ENCODE results near the gene ONECUT2.
"Not testable (repeated sequence)": the region's sequence is repeated elsewhere in the genome, so short reads cannot be mapped to it uniquely, and the experiment has no call there.

ONECUT2 gene

GRCh38 chr18:57445488-57446319 is 10.5 kb downstream of the ONECUT2 start:
- no peak for DNase-seq (ENCODE audit: low read depth in 1 of 2, low spot score in 1 of 2)

DNA sequence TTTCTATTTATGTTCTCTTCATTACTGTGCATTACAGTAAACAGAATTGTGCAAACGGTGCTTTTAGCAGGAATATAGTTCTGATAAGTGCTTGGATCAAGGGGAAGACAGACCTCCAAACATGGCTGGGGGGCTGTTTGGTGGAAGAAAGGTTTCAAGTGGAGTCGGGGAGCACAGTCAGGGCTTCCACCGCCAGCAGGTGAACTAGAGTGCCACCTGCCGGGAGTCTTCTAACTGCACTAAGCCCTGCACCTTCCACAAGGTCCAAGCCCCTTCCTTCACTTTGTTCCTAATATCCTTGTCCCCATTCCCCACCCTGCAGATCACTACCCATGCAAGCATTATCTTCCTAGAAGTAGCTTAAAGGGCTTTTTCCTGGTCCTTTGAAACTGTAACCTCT is 11.1 kb downstream of the ONECUT2 start:
- DNase-seq (ENCODE audit: low read depth in 1 of 2, low spot score in 1 of 2): no peak

- DNase-seq (ENCODE audit: low read depth in 1 of 2, low spot score in 1 of 2): no peak
Observed at GRCh38 chr18:57447154-57447621, 12.0 kb downstream of the ONECUT2 start.

GRCh38 chr18:57455576-57456129 is 20.5 kb downstream of the ONECUT2 start:
- no peak for DNase-seq (ENCODE audit: low read depth in 1 of 2, low spot score in 1 of 2)

GRCh38 chr18:57461652-57462269 is 26.6 kb downstream of the ONECUT2 start:
- DNase-seq (ENCODE audit: low read depth in 1 of 2, low spot score in 1 of 2): no peak

DNA sequence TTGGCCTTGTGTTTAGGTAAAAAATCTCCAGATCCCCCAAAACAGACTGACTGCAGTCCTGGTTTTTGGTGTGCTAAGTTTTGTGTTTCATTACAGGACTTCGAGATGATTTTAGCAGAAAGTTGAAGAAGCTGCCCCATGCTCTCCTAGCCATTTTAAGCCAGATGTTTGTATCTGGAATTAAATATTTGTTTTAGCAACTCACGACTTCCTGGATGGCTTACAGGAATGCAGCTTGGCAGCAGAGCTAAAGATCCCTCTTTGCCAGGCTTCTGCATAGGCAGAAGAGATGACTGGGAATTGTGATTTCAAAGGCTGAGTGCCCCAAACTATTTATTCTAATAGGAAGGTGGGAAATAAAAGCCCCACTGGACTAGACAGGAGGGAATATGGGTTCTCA is 31.1 kb downstream of the ONECUT2 start:
- DNase-seq (ENCODE audit: low read depth in 1 of 2, low spot score in 1 of 2): no peak

DNA sequence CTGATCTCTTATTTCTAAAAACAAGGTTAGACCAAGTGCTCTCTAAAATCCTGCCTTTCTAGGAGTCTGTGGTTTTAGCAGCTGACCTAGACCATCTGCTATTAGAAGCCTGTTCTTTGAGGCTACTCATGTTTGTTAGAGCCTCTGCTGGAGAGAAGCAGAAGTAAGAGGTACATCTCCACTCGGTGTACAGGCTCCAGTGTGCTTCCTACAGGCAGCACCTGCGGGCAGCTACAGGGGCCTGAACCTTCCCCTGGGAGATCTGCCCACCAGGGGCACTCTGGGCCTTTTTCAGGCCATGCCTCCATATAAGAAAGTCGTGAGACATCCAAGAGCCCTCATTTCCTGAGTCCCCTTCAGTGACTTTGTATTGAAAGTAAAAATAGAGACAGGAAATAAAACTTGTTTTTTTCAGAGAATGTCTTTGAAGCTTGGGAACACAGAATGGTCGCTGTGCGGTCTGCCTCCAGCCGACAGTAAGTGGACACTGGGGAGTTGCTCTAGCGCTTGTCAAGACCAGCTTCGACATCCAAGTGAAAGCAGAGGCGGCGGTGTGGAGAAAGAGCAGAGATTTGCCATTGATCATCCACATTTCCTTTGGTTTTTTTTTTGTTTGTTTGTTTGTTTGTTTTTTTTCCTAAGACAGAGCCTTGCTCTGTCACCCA is 31.7 kb downstream of the ONECUT2 start:
- DNase-seq (ENCODE audit: low read depth in 1 of 2, low spot score in 1 of 2): no peak

- DNase-seq (ENCODE audit: low read depth in 1 of 2, low spot score in 1 of 2): no peak
Observed at GRCh38 chr18:57469884-57470283, 34.7 kb downstream of the ONECUT2 start.

DNA sequence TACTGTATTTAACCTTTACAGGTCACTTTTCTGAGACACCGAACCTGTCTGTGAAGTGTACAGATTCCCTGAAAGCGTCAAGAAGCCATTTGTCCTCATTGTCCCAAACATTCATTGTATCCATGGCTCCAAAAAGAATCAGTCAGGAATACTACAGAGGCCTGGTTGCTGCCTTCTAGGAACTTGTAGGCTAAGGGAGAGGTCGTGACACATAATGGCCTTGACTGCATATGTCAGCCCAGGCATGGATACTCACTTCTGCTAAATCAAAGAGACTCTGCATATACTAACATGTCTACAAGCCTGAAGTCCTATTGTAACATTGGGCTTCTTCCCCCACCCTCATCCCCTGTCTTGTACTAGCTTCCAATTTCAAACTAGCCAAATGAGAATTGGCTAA is 40.2 kb downstream of the ONECUT2 start:
- no peak for DNase-seq (ENCODE audit: low read depth in 1 of 2, low spot score in 1 of 2)

- DNase-seq (ENCODE audit: low read depth in 1 of 2, low spot score in 1 of 2): no peak
Observed at GRCh38 chr18:57475903-57476302, 40.7 kb downstream of the ONECUT2 start.

GRCh38 chr18:57480733-57481132 is 45.6 kb downstream of the ONECUT2 start:
- DNase-seq (ENCODE audit: low read depth in 1 of 2, low spot score in 1 of 2): no peak

- DNase-seq (ENCODE audit: low read depth in 1 of 2, low spot score in 1 of 2): no peak
Observed at GRCh38 chr18:57497372-57498294, 62.5 kb downstream of the ONECUT2 start.

- DNase-seq (ENCODE audit: low read depth in 1 of 2, low spot score in 1 of 2): no peak
Observed at GRCh38 chr18:57498682-57499256, 63.6 kb downstream of the ONECUT2 start.

GRCh38 chr18:57502624-57503023 is 67.5 kb downstream of the ONECUT2 start:
- DNase-seq (ENCODE audit: low read depth in 1 of 2, low spot score in 1 of 2): no peak

GRCh38 chr18:57505231-57505630 is 70.1 kb downstream of the ONECUT2 start:
- no peak for DNase-seq (ENCODE audit: low read depth in 1 of 2, low spot score in 1 of 2)

- DNase-seq (ENCODE audit: low read depth in 1 of 2, low spot score in 1 of 2): no peak
Observed at GRCh38 chr18:57516056-57516455, 80.9 kb downstream of the ONECUT2 start.

- DNase-seq (ENCODE audit: low read depth in 1 of 2, low spot score in 1 of 2): no peak
Observed at GRCh38 chr18:57518533-57518932, 83.4 kb downstream of the ONECUT2 start.

DNA sequence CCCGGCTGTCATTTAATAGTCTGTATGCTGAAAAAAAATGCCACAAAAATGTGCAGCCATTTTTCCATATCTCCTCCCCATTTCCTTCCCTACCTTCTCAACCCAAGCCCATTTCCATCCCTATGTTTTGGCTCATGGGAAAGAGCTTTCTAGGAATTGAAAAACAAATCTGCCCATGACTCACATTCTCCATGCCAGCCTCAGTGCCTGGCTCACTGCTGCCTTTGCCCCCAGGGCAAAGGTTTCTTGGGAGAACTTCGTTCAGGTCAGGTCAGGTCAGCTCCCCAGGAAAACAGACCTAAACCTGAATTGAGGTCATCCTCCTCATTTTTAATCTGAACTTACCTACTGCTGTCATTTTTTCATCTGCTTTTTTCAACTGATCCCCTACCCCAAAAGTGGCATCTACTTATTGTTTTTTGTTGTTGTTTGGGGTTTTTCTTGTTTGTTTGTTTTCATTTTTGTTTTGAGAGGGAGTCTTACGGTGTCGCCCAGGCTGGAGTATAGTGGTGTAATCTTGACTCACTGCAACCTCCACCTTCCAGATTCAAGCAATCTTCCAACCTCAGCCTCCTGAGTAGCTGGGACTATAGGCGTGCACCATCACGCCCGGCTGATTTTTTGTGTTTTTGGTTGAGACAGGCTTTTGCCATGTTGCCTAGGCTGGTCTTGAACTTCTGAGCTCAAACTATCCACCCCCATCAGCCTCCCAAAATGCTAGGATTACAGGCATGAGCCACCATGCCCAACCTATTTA is 84.7 kb downstream of the ONECUT2 start:
- no peak for DNase-seq (ENCODE audit: low read depth in 1 of 2, low spot score in 1 of 2)

GRCh38 chr18:57522348-57522747 is 87.2 kb downstream of the ONECUT2 start:
- not testable (repeated sequence) for DNase-seq (ENCODE audit: low read depth in 1 of 2, low spot score in 1 of 2)

Data from stimulated activated CD4-positive, alpha-beta T cell treated with anti-CD3 and anti-CD28 coated beads, Interleukin-15, amount 100 ng/mL, for 1 hour (primary cell).